OCI-LY1 (cell line): ENCODE measurements around the gene FCHSD1.

Source experiments
- H2AFZ ChIP-seq: fragments of 200-600 bp; sonication (generic), shearing (Covaris generic); 2 replicates; pipeline ENCODE4 v1.6.0; 2014; ENCODE audit warnings: antibody characterized with exemption, mild to moderate bottlenecking, low read length
- H3F3A ChIP-seq: fragments of 200-600 bp; sonication (generic), shearing (Covaris generic); 2 replicates; pipeline ENCODE4 v1.6.0; 2014; ENCODE audit warnings: mild to moderate bottlenecking, antibody characterized with exemption, low read length, moderate library complexity; ENCODE audit not compliant: insufficient read depth
- H3K27ac ChIP-seq: fragments of 200-600 bp; sonication (generic); 2 replicates; pipeline ENCODE4 v1.5.1; 2014; ENCODE audit warnings: low read length, mixed run types, mild to moderate bottlenecking, low read depth; ENCODE audit not compliant: poor library complexity, severe bottlenecking
- H3K27me3 ChIP-seq: fragments of 200-600 bp; sonication (generic); 2 replicates; pipeline ENCODE4 v1.6.0; 2014; ENCODE audit warnings: antibody characterized with exemption, mild to moderate bottlenecking, low read length, moderate library complexity; ENCODE audit not compliant: insufficient read depth
- H3K36me3 ChIP-seq: fragments of 200-600 bp; sonication (generic); 2 replicates; pipeline ENCODE4 v1.6.1; 2014; ENCODE audit warnings: mild to moderate bottlenecking, antibody characterized with exemption, low read length, moderate library complexity, mixed read lengths; ENCODE audit not compliant: insufficient read depth
- H3K4me1 ChIP-seq: fragments of 200-600 bp; sonication (generic); 2 replicates; pipeline ENCODE4 v1.5.1; 2014; ENCODE audit warnings: mild to moderate bottlenecking, low read length, moderate library complexity; ENCODE audit not compliant: insufficient read depth, severe bottlenecking
- H3K4me2 ChIP-seq: fragments of 200-600 bp; sonication (generic), shearing (Covaris generic); 2 replicates; pipeline ENCODE4 v1.6.1; 2014; ENCODE audit warnings: low read length
- H3K4me3 ChIP-seq: fragments of 200-600 bp; sonication (generic); 2 replicates; pipeline ENCODE4 v1.5.1; 2014; ENCODE audit warnings: low read length, low read depth, mild to moderate bottlenecking, mixed read lengths; ENCODE audit not compliant: poor library complexity, severe bottlenecking
- H3K79me2 ChIP-seq: fragments of 200-600 bp; shearing (Covaris generic); 2 replicates; pipeline ENCODE4 v1.6.1; 2016; ENCODE audit warnings: mixed run types, low read length, mixed read lengths; ENCODE audit not compliant: insufficient read depth
- H3K9ac ChIP-seq: fragments of 200-600 bp; sonication (generic), shearing (Covaris generic); 2 replicates; pipeline ENCODE4 v1.6.1; 2014; ENCODE audit warnings: mild to moderate bottlenecking, low read length, mixed read lengths
- H3K9me2 ChIP-seq: fragments of 200-600 bp; sonication (generic), shearing (Covaris generic); 2 replicates; pipeline ENCODE4 v1.6.1; 2014; ENCODE audit warnings: low read depth, mild to moderate bottlenecking, low read length, mixed read lengths
- H3K9me3 ChIP-seq: fragments of 200-600 bp; shearing (Covaris generic); 2 replicates; pipeline ENCODE4 v1.6.1; 2014; ENCODE audit warnings: low read length, mixed read lengths
- H4K20me1 ChIP-seq: fragments of 200-600 bp; sonication (generic), shearing (Covaris generic); 2 replicates; pipeline ENCODE4 v1.6.0; 2016; ENCODE audit warnings: mild to moderate bottlenecking, low read length; ENCODE audit not compliant: insufficient read depth
- CTCF ChIP-seq: fragments of 200-600 bp; sonication (generic), shearing (Covaris generic); IDR thresholded peaks from 2 replicates; pipeline ENCODE4 v1.5.1; 2017; ENCODE audit warnings: mild to moderate bottlenecking, antibody characterized with exemption, low read length, moderate library complexity, mixed read lengths
- EZH2 ChIP-seq: fragments of 200-600 bp; sonication (generic), shearing (Covaris generic); IDR thresholded peaks from 2 replicates; pipeline ENCODE4 v1.8.0; 2017; ENCODE audit warnings: borderline replicate concordance, mixed run types, mild to moderate bottlenecking, antibody characterized with exemption, low read length, moderate library complexity, mixed read lengths

The FCHSD1 gene

GRCh38 chr5:141657937-141658545, 6.8 kb upstream of the FCHSD1 start:
- Histone ChIP-seq H3K9me2 (no peaks in the 10 kb centered on the region), H3K36me3 (no peaks in the 10 kb centered on the region), H3K4me2 (no peak overlapping the region), H3K27ac (no peak overlapping the region), H3K9ac (no peak overlapping the region), H3K4me1 (no peaks in the 10 kb centered on the region), H4K20me1 (no peaks in the 10 kb centered on the region), H3K9me3 (no peaks in the 10 kb centered on the region), H3K79me2 (no peaks in the 10 kb centered on the region), H3K27me3 (peaks cover 7% of the 10 kb centered on the region), H3F3A (no peaks in the 10 kb centered on the region), H3K4me3 (no peak overlapping the region), H2AFZ (no peak overlapping the region)
- no peak for TF ChIP-seq CTCF
- no peak for TF ChIP-seq EZH2

- no peaks in the 10 kb centered on the region for H3K4me1 ChIP-seq
- H3K36me3 ChIP-seq = no peaks in the 10 kb centered on the region
- no peaks in the 10 kb centered on the region for H4K20me1 ChIP-seq
- no peaks in the 10 kb centered on the region for H3K79me2 ChIP-seq
- no peak overlapping the region for H3K4me2 ChIP-seq
- H3K9me3 ChIP-seq = no peaks in the 10 kb centered on the region
- no peaks in the 10 kb centered on the region for H3F3A ChIP-seq
- H3K4me3 ChIP-seq = no peak overlapping the region
- H3K27me3 ChIP-seq = peaks cover 7% of the 10 kb centered on the region
- no peak overlapping the region for H3K9ac ChIP-seq
- no peak overlapping the region for H2AFZ ChIP-seq
- no peaks in the 10 kb centered on the region for H3K9me2 ChIP-seq
- H3K27ac ChIP-seq = no peak overlapping the region
- no peak for TF ChIP-seq CTCF
- no peak for TF ChIP-seq EZH2
Observed at GRCh38 chr5:141657404-141657803, 6.2 kb upstream of the FCHSD1 start.

- Histone ChIP-seq H3K79me2 (no peaks in the 10 kb centered on the region), H3K4me2 (no peak overlapping the region), H2AFZ (no peak overlapping the region), H3K9me3 (no peaks in the 10 kb centered on the region), H4K20me1 (no peaks in the 10 kb centered on the region), H3K9me2 (no peaks in the 10 kb centered on the region), H3K4me3 (no peak overlapping the region), H3K36me3 (no peaks in the 10 kb centered on the region), H3K4me1 (peaks cover 5% of the 10 kb centered on the region), H3K27me3 (peaks cover 7% of the 10 kb centered on the region), H3K9ac (no peak overlapping the region), H3K27ac (no peak overlapping the region), H3F3A (no peaks in the 10 kb centered on the region)
- TF ChIP-seq CTCF (no peak), EZH2 (no peak)
Observed at GRCh38 chr5:141656396-141656795, 5.2 kb upstream of the FCHSD1 start.
